ENCODE measurements around the gene SCLY. TPM values are rescaled to one million over a fixed set of nuclear protein-coding genes. Genes with fewer than 3 reads are reported as not detected.

Gene SCLY
- total and polyA plus RNA-seq, 2 donors (not counting 1 experiment from before 2014, with no cell fraction given) = 16.4 to 42.4 TPM

DNA sequence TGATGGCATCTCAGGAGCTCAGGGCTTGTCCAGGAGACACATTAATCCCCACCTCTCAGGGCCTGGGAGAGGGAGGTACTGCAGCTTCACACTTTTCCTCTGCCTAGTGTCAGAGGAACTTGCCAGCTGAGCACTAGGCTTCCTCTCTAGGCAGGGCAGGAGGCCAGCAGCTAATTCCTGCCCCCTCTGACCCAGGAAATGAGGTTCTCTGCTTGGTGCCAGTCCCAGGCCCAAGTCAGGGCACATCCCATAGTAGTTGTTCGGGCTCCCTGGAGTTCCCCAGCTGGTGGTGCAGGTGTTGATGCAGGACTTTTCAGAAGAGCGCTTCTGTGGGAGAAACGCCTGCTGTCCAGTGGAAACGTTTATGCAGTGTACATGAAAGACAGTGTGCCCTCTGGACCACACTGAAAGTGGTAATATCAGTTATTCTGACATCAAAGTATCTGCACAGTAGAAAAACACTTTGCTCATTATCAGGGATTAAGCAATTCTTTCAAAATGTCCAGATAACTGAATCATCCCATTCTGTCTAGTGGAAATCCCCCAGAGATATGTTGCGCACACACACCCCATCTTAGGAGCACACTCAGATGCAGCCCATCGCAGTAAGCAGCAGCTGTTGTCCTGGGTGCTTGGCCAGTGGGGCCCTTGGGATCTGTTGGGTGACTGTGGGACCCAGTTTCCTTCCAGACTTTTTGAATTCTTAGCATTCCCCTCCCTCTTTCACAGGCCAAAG lies 17.8 kb upstream of the SCLY start:
- H3K9me3 Mint-ChIP-seq (ENCODE audit: insufficient read depth) = peaks cover 3% of the 10 kb centered on the region
- intact Hi-C loops (cut with micrococcal nuclease) = no loop called here
- peaks cover 2% of the 10 kb centered on the region for H3K27me3 Mint-ChIP-seq
- H3K4me1 ChIP-seq (ENCODE audit: control insufficient read depth in 2 of 2, insufficient read depth in 2 of 2, low read length in 2 of 2) = no peaks in the 10 kb centered on the region
- no peaks in the 10 kb centered on the region for H3K27me3 ChIP-seq (replicated peaks in 1 of 4; ENCODE audit: control extremely low read depth in 1 of 4, control insufficient read depth in 3 of 4, insufficient read depth in 4 of 4, low read length in 3 of 4)
- no peak overlapping the region for H2AFZ ChIP-seq (ENCODE audit: insufficient read depth, low read depth, low read length, poor library complexity, severe bottlenecking)
- no peak overlapping the region for H3K4me3 ChIP-seq (ENCODE audit: control extremely low read depth in 1 of 5, extremely low read depth in 1 of 5, insufficient read depth in 1 of 5, low read depth in 2 of 5, low read length in 4 of 5)
- no peaks in the 10 kb centered on the region for H3K4me1 Mint-ChIP-seq
- DNase-seq = no peak
- no peak for ATAC-seq (ENCODE audit: low read depth)
- H3K27ac Mint-ChIP-seq = no peak overlapping the region
- H3K9me3 ChIP-seq (ENCODE audit: control extremely low read depth in 1 of 3, control insufficient read depth in 2 of 3, insufficient read depth in 1 of 3, low read length in 2 of 3) = peaks cover 0 to 8% (median 1%) of the 10 kb centered on the region in 3 donors
- H3K36me3 ChIP-seq (replicated peaks in 1 of 2; ENCODE audit: control extremely low read depth in 1 of 2, control insufficient read depth in 1 of 2, extremely low read depth in 1 of 2, insufficient read depth in 2 of 2, low read length in 1 of 2) = peaks cover 13 to 28% of the 10 kb centered on the region in 2 experiments
- H3K79me2 ChIP-seq (ENCODE audit: control insufficient read depth, insufficient read depth, low read length) = no peaks in the 10 kb centered on the region
- H4K20me1 ChIP-seq (ENCODE audit: control insufficient read depth, insufficient read depth, low read length, poor library complexity, severe bottlenecking) = no peaks in the 10 kb centered on the region
- TF ChIP-seq, protein P1, sequence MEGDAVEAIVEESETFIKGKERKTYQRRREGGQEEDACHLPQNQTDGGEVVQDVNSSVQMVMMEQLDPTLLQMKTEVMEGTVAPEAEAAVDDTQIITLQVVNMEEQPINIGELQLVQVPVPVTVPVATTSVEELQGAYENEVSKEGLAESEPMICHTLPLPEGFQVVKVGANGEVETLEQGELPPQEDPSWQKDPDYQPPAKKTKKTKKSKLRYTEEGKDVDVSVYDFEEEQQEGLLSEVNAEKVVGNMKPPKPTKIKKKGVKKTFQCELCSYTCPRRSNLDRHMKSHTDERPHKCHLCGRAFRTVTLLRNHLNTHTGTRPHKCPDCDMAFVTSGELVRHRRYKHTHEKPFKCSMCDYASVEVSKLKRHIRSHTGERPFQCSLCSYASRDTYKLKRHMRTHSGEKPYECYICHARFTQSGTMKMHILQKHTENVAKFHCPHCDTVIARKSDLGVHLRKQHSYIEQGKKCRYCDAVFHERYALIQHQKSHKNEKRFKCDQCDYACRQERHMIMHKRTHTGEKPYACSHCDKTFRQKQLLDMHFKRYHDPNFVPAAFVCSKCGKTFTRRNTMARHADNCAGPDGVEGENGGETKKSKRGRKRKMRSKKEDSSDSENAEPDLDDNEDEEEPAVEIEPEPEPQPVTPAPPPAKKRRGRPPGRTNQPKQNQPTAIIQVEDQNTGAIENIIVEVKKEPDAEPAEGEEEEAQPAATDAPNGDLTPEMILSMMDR (IDR thresholded peaks at IDR 0.05) = no peak
- no peak for TF ChIP-seq EZH2 (IDR thresholded peaks at IDR 0.05; ENCODE audit: borderline replicate concordance, insufficient read depth, low read depth, low read length, poor library complexity, severe bottlenecking)
- no peak overlapping the region for H3K9ac ChIP-seq (ENCODE audit: low read length)
- ChIA-PET POLR2A (no interaction called here), CTCF (interaction anchor here (1.5 kb wide), 1 partner anchor 185 kb away, joined by 3 read pairs; no protein-coding TSS in a partner anchor)
- no peak overlapping the region for H3K4me2 ChIP-seq (replicated peaks; ENCODE audit: low read depth, low read length, poor library complexity, severe bottlenecking)
- no peak overlapping the region for H3K4me3 Mint-ChIP-seq
- no peak overlapping the region for H3K27ac ChIP-seq (ENCODE audit: low read length in 2 of 2)
- 100% methylated on average over 4 of the region's 6 CpGs for WGBS (ENCODE audit: insufficient coverage)

DNA sequence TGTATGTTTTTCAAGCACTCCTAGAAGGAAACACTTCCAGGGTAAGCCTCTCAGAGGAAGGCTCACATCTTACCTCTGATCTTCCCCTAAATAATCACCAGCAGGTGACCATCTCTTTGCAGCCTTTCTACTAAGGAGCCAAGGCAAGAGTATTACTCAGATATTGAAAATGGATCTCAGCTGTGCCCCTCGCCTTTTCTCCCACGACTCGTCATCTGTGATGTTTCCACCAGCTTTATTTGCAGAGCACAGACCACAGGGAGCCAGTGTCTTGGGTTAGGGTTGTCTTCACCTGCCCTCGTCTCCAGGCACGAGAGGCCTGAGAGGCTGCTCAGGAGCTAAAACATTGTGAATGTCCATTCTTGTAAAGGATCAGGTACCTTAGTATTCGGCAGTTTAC lies 16.9 kb upstream of the SCLY start:
- H3K79me2 ChIP-seq (ENCODE audit: control insufficient read depth, insufficient read depth, low read length) = no peaks in the 10 kb centered on the region
- H3K9me3 ChIP-seq (ENCODE audit: control extremely low read depth in 1 of 3, control insufficient read depth in 2 of 3, insufficient read depth in 1 of 3, low read length in 2 of 3) = peaks cover 0 to 13% (median 4%) of the 10 kb centered on the region in 3 donors
- DNase-seq (no peak), ATAC-seq (ENCODE audit: low read depth) (no peak)
- no peak for TF ChIP-seq EZH2 (IDR thresholded peaks at IDR 0.05; ENCODE audit: borderline replicate concordance, insufficient read depth, low read depth, low read length, poor library complexity, severe bottlenecking)
- TF ChIP-seq, protein P1 (IDR thresholded peaks at IDR 0.05) = no peak
- no peak overlapping the region for H3K9ac ChIP-seq (ENCODE audit: low read length)
- no peak overlapping the region for H2AFZ ChIP-seq (ENCODE audit: insufficient read depth, low read depth, low read length, poor library complexity, severe bottlenecking)
- peaks cover 4% of the 10 kb centered on the region for H3K9me3 Mint-ChIP-seq (ENCODE audit: insufficient read depth)
- ChIA-PET CTCF (interaction anchor here (1.5 kb wide), 1 partner anchor 186 kb away, joined by 3 read pairs; no protein-coding TSS in a partner anchor), POLR2A (no interaction called here)
- H3K4me3 Mint-ChIP-seq = no peak overlapping the region
- intact Hi-C loops (cut with micrococcal nuclease) = no loop called here
- H3K4me1 ChIP-seq (ENCODE audit: control insufficient read depth in 2 of 2, insufficient read depth in 2 of 2, low read length in 2 of 2) = no peaks in the 10 kb centered on the region
- no peak overlapping the region for H3K27ac ChIP-seq (ENCODE audit: low read length in 2 of 2)
- H3K4me2 ChIP-seq (replicated peaks; ENCODE audit: low read depth, low read length, poor library complexity, severe bottlenecking) = no peak overlapping the region
- H3K4me3 ChIP-seq (ENCODE audit: control extremely low read depth in 1 of 5, extremely low read depth in 1 of 5, insufficient read depth in 1 of 5, low read depth in 2 of 5, low read length in 4 of 5) = no peak overlapping the region
- H3K27me3 ChIP-seq (replicated peaks in 1 of 4; ENCODE audit: control extremely low read depth in 1 of 4, control insufficient read depth in 3 of 4, insufficient read depth in 4 of 4, low read length in 3 of 4) = no peaks in the 10 kb centered on the region
- H3K36me3 ChIP-seq (replicated peaks in 1 of 2; ENCODE audit: control extremely low read depth in 1 of 2, control insufficient read depth in 1 of 2, extremely low read depth in 1 of 2, insufficient read depth in 2 of 2, low read length in 1 of 2) = peaks cover 13 to 20% of the 10 kb centered on the region in 2 experiments
- no peak overlapping the region for H3K27ac Mint-ChIP-seq
- H4K20me1 ChIP-seq (ENCODE audit: control insufficient read depth, insufficient read depth, low read length, poor library complexity, severe bottlenecking) = no peaks in the 10 kb centered on the region
- H3K27me3 Mint-ChIP-seq = peaks cover 3% of the 10 kb centered on the region
- no peaks in the 10 kb centered on the region for H3K4me1 Mint-ChIP-seq
- WGBS (ENCODE audit: insufficient coverage) = 96% methylated on average over 6 of the region's 6 CpGs
